Panc1 (cell line): Measurements from ENCODE around the gene RAPSN. TPM values are rescaled to one million over a fixed set of nuclear protein-coding genes. Genes with fewer than 3 reads are reported as not detected.

Source experiments
- ATAC-seq: fragments of 200-7000 bp; cut with Tn5 transposase; 2 replicates; pipeline ENCODE4 v1.9.1; 2020; ENCODE audit warnings: mild to moderate bottlenecking, moderate library complexity
- BruUV-seq: library from RNA; stranded (reverse); fragments of 400-500 nt; replicated peaks from 2 replicates; lab custom pipeline; 2021; lab: Mats Ljungman, UMichigan
- CTCF ChIA-PET: fragments of 300-600 bp; sonication (Branson Sonifier 250); formaldehyde crosslinking; loops from one replicate; lab custom pipeline; 2022; ENCODE audit warnings: antibody characterized with exemption; lab: Charles Lee
- POLR2A ChIA-PET: fragments of 300-600 bp; sonication (Branson Sonifier 250); formaldehyde crosslinking; loops from one replicate; lab custom pipeline; 2022; ENCODE audit warnings: antibody characterized with exemption; lab: Charles Lee
- DNase-seq: peaks from one replicate; pipeline ENCODE4 v3.0.0-alpha.2; 2010; ENCODE audit warnings: low read depth, low spot score
- H3K27ac ChIP-seq: 2 replicates; pipeline ENCODE4 v1.5.1; 2011; ENCODE audit warnings: mild to moderate bottlenecking, low read length, inconsistent platforms
- H3K27me3 ChIP-seq: fragments of 200-500 bp; sonication (Bioruptor generic); 2 replicates; pipeline ENCODE4 v1.6.0; 2014; ENCODE audit warnings: low read length, inconsistent platforms; ENCODE audit not compliant: control insufficient read depth, insufficient read depth
- H3K36me3 ChIP-seq: fragments of 200-500 bp; sonication (Bioruptor generic); 2 replicates; pipeline ENCODE4 v1.5.1; 2014; ENCODE audit warnings: inconsistent platforms, mild to moderate bottlenecking, low read length, moderate library complexity; ENCODE audit not compliant: control insufficient read depth, insufficient read depth
- H3K4me1 ChIP-seq: 2 replicates; pipeline ENCODE4 v1.5.1; 2011; ENCODE audit warnings: inconsistent platforms, mild to moderate bottlenecking, low read length, moderate library complexity; ENCODE audit not compliant: control insufficient read depth, insufficient read depth
- H3K4me3 ChIP-seq, 2 experiments: 2 replicates each; pipeline ENCODE4 v1.5.1; 2011 to 2012; ENCODE audit warnings: low read depth in 2 of 2, low read length in 2 of 2, mild to moderate bottlenecking in 2 of 2, inconsistent platforms in 1 of 2, moderate library complexity in 1 of 2
- H3K9me3 ChIP-seq: fragments of 200-500 bp; sonication (Bioruptor generic); 2 replicates; pipeline ENCODE4 v1.5.1; 2014; ENCODE audit warnings: low read depth, mild to moderate bottlenecking, inconsistent platforms, low read length, moderate library complexity; ENCODE audit not compliant: control insufficient read depth, insufficient read depth
- CTCF ChIP-seq: fragments of 450-650 bp; IDR thresholded peaks from 2 replicates; pipeline ENCODE4 v1.5.1; 2017; ENCODE audit warnings: mild to moderate bottlenecking
- POLR2AphosphoS5 ChIP-seq: IDR thresholded peaks from 2 replicates; pipeline ENCODE4 v1.6.1; 2012; ENCODE audit warnings: mild to moderate bottlenecking, low read depth, low read length, moderate library complexity
- REST ChIP-seq, 2 experiments: IDR thresholded peaks; 2 replicates each; pipeline ENCODE4 v1.6.1; 2011 to 2012; ENCODE audit warnings: low read depth in 2 of 2, control low read depth in 1 of 2, low read length in 1 of 2, mild to moderate bottlenecking in 1 of 2, moderate library complexity in 1 of 2; ENCODE audit not compliant: insufficient read depth in 1 of 2
- SIN3A ChIP-seq: IDR thresholded peaks from 2 replicates; pipeline ENCODE4 v1.6.1; 2012; ENCODE audit warnings: low read depth, mild to moderate bottlenecking, low read length, moderate library complexity, borderline replicate concordance; ENCODE audit not compliant: insufficient read depth
- TCF7L2 ChIP-seq: IDR thresholded peaks from 2 replicates; pipeline ENCODE4 v1.6.1; 2011; ENCODE audit warnings: mild to moderate bottlenecking, low read depth, low read length, inconsistent platforms
- in situ Hi-C: cut with HindIII; loops from 2 replicates; pipeline ENCODE4 v1.10.0; 2016; ENCODE audit warnings: low sequenced_read_pairs, low pct_unique_long_range_greater_than_20kb
- intact Hi-C: fragments of 100-400 bp; cut with micrococcal nuclease; formaldehyde crosslinking; loops from one replicate; pipeline ENCODE4 v1.10.0; 2022; ENCODE audit not compliant: unreplicated experiment
- total RNA-seq: library from RNA; stranded (reverse); gene quantifications from one replicate; pipeline ENCODE4 v1.2.1, GENCODE V29; 2021; ENCODE audit not compliant: unreplicated experiment

RAPSN gene
- total RNA-seq, 1 experiment from 2014 or later, result 1.8 TPM

DNA sequence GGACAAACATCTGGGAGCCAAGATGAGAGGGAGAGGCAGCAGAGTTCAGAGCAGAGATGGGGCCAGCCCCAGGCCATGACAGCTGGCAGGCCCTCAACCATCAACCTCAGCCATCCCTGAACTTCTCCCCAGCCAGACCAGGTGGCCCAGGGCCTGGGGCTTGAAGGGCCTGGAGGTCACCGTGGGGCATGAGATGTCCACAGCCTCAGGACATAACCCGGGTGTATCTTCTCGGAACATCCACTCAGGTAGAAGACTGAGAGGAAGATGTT is 53.0 kb downstream of the RAPSN start:
- no peak for DNase-seq
- Histone ChIP-seq H3K36me3 (no peaks in the 10 kb centered on the region), H3K4me3 (no peak overlapping the region), H3K4me1 (peaks cover 5% of the 10 kb centered on the region), H3K9me3 (no peaks in the 10 kb centered on the region), H3K27me3 (no peaks in the 10 kb centered on the region), H3K27ac (no peak overlapping the region)
- ChIA-PET CTCF (no interaction called here), POLR2A (no interaction called here)
- in situ Hi-C loops (no loop called here), intact Hi-C loops (no loop called here)
- no TSS peak for BruUV-seq
- ATAC-seq, result no peak
- TF ChIP-seq SIN3A (no peak), CTCF (no peak), POLR2AphosphoS5 (no peak), REST (IDR thresholded peaks at IDR 0.05; ENCODE audit: insufficient read depth in 1 of 2, low read depth in 2 of 2, low read length in 1 of 2) (no peak), TCF7L2 (no peak)

DNA sequence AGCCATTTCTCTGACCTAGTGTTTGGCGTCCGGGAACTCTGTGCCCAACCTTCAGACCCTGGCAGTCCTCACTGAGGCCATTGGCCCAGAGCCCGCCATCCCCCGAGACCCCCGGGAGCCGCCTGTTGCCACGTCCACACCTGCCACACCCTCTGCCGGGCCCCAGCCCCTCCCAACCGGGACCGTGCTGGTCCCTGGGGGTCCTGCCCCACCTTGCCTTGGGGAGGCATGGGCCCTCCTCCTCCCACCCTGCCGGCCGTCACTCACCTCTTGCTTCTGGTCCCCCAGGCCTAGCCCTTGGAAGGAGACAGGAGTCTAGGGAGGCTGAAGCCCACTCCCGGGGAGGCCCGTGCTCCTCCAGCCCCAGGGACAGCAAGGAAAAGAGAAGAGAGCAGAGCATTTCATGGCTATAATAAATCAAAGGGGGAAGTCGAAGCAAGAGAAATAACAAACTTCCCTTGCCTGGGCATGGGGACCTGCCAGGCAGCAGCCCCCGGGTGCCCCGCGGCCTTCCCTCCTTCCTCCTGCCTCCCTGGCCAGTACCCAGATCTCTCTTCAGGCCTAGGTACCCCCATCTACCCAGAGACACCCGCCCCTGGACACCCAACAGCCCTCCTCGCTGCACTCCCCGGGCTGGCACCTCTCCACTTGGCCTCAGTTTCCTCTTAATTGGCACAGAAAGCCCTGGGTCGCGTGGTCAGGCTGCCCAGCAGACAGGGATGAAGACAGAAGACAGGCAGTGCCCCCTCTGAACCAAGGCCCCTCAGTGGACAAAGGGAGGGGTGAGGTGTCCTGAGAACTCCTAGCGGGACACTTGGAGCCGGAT is 53.5 kb downstream of the RAPSN start:
- peaks cover under 1% of the 10 kb centered on the region for H3K4me1 ChIP-seq
- POLR2A ChIA-PET, result no interaction called here
- CTCF ChIA-PET, result no interaction called here
- in situ Hi-C loops (no loop called here), intact Hi-C loops (no loop called here)
- DNase-seq (no peak), ATAC-seq (no peak)
- no peak overlapping the region for H3K4me3 ChIP-seq
- no TSS peak for BruUV-seq
- no peak overlapping the region for H3K27ac ChIP-seq
- H3K36me3 ChIP-seq, result no peaks in the 10 kb centered on the region
- H3K9me3 ChIP-seq, result no peaks in the 10 kb centered on the region
- H3K27me3 ChIP-seq, result no peaks in the 10 kb centered on the region
- TF ChIP-seq TCF7L2 (no peak), CTCF (no peak), POLR2AphosphoS5 (no peak), REST (IDR thresholded peaks at IDR 0.05; ENCODE audit: insufficient read depth in 1 of 2, low read depth in 2 of 2, low read length in 1 of 2) (no peak), SIN3A (no peak)
